IMR-90 (cell line): Measurements from ENCODE around the gene FANCD2. TPM values are rescaled to one million over a fixed set of nuclear protein-coding genes. Genes with fewer than 3 reads are reported as not detected.

ENCODE experiments used
- microRNA-seq, 2 experiments: library from miRNA; stranded (forward) in 1 of 2; unstranded in 1 of 2; fragments of 10-50 nt in 1 of 2; fragments of <30 nt in 1 of 2; gene quantifications in 1 of 2; microRNA quantifications in 1 of 2; one replicate each; pipeline versions ENCODE3 to v1.1.0; 2013 to 2020; ENCODE audit not compliant: insufficient read depth in 1 of 2, insufficient read length in 1 of 2, unreplicated experiment in 1 of 2
- polyA plus RNA-seq, 3 experiments: library from polyadenylated mRNA; depleted of rRNA; stranded (reverse); fragments of >200 nt; gene quantifications; 2 replicates each; pipeline ENCODE4 v1.2.3, GENCODE V29; 2012; ENCODE audit warnings: low replicate concordance in 1 of 3
- small RNA-seq, 5 experiments: library from RNA; depleted of rRNA; stranded (forward); fragments of <200 nt; gene quantifications; one replicate each; pipeline ENCODE3, GENCODE V24; 2012
- total RNA-seq: library from RNA; depleted of rRNA; stranded (reverse); fragments of >200 nt; gene quantifications from 2 replicates; pipeline ENCODE4 v1.2.3, GENCODE V29; 2012; rRNA removed

FANCD2 gene
- total and polyA plus RNA-seq, 2 of the 4 experiments (the other 2 are of a cell fraction) = 8.9 to 19.7 TPM

Small RNA genes lying within 50 kb of the gene (microRNA-seq; reads per million reads assigned to microRNA genes)
- gene CYCSP10 (ENCODE audit: insufficient read depth, insufficient read length) = not detected
- not detected for gene RNU6-670P (ENCODE audit: insufficient read depth, insufficient read length)

Small RNA genes lying within 50 kb of the gene (small RNA-seq; reads per million reads assigned to genes)
- gene CYCSP10 = 0 reads per million in 5 experiments
- 0 reads per million in 5 experiments for gene RNU6-670P

Other genes starting within 250 kb of the FANCD2 start
- 69.7 and 83.0 TPM in 2 replicates for gene TADA3, start 234.0 kb upstream of the FANCD2 start, total RNA-seq
- 68.0 and 69.7 TPM in 2 replicates for gene TADA3, start 234.0 kb upstream of the FANCD2 start, polyA plus RNA-seq (2012; rRNA removed)
- 383 and 405 TPM in 2 replicates for gene ARPC4, start 233.4 kb upstream of the FANCD2 start, total RNA-seq
- gene ARPC4, start 233.4 kb upstream of the FANCD2 start, polyA plus RNA-seq (2012; rRNA removed) = 160 and 188 TPM in 2 replicates
- gene TTLL3, start 216.2 kb upstream of the FANCD2 start, total RNA-seq = 5.8 and 6.8 TPM in 2 replicates
- 37.4 and 43.4 TPM in 2 replicates for gene TTLL3, start 216.2 kb upstream of the FANCD2 start, polyA plus RNA-seq (2012; rRNA removed)
- 30.3 and 30.8 TPM in 2 replicates for gene RPUSD3, start 182.4 kb upstream of the FANCD2 start, total RNA-seq
- 49.4 and 53.0 TPM in 2 replicates for gene RPUSD3, start 182.4 kb upstream of the FANCD2 start, polyA plus RNA-seq (2012; rRNA removed)
- not detected in 2 replicates for gene CIDEC, start 146.2 kb upstream of the FANCD2 start, total RNA-seq
- gene CIDEC, start 146.2 kb upstream of the FANCD2 start, polyA plus RNA-seq (2012; rRNA removed) = 0.09 TPM in 1 of 2 replicates, not detected in the other
- gene JAGN1, start 135.8 kb upstream of the FANCD2 start, total RNA-seq = 39.3 and 40.5 TPM in 2 replicates
- 30.3 and 32.7 TPM in 2 replicates for gene JAGN1, start 135.8 kb upstream of the FANCD2 start, polyA plus RNA-seq (2012; rRNA removed)
- gene IL17RE, start 123.6 kb upstream of the FANCD2 start, total RNA-seq = 0.90 and 1.1 TPM in 2 replicates
- 7.2 and 8.6 TPM in 2 replicates for gene IL17RE, start 123.6 kb upstream of the FANCD2 start, polyA plus RNA-seq (2012; rRNA removed)
- gene IL17RC, start 109.3 kb upstream of the FANCD2 start, total RNA-seq = 18.9 and 20.8 TPM in 2 replicates
- gene IL17RC, start 109.3 kb upstream of the FANCD2 start, polyA plus RNA-seq (2012; rRNA removed) = 28.3 and 29.9 TPM in 2 replicates
- gene CRELD1, start 92.6 kb upstream of the FANCD2 start, total RNA-seq = 8.6 and 9.4 TPM in 2 replicates
- 25.2 and 25.7 TPM in 2 replicates for gene CRELD1, start 92.6 kb upstream of the FANCD2 start, polyA plus RNA-seq (2012; rRNA removed)
- gene PRRT3, start 74.0 kb upstream of the FANCD2 start, total RNA-seq = 0.72 and 1.4 TPM in 2 replicates
- gene PRRT3, start 74.0 kb upstream of the FANCD2 start, polyA plus RNA-seq (2012; rRNA removed) = 4.1 and 4.2 TPM in 2 replicates
- 78.9 and 152 TPM in 2 replicates for gene EMC3, start 39.6 kb upstream of the FANCD2 start, total RNA-seq
- 83.3 and 96.7 TPM in 2 replicates for gene EMC3, start 39.6 kb upstream of the FANCD2 start, polyA plus RNA-seq (2012; rRNA removed)
- gene FANCD2OS, start 81.8 kb downstream of the FANCD2 start, total RNA-seq = not detected in 2 replicates
- not detected in 2 replicates for gene FANCD2OS, start 81.8 kb downstream of the FANCD2 start, polyA plus RNA-seq (2012; rRNA removed)
- 81.4 and 123 TPM in 2 replicates for gene BRK1, start 89.2 kb downstream of the FANCD2 start, total RNA-seq
- gene BRK1, start 89.2 kb downstream of the FANCD2 start, polyA plus RNA-seq (2012; rRNA removed) = 195 and 235 TPM in 2 replicates
- gene VHL, start 115.3 kb downstream of the FANCD2 start, total RNA-seq = 11.8 and 19.2 TPM in 2 replicates
- gene VHL, start 115.3 kb downstream of the FANCD2 start, polyA plus RNA-seq (2012; rRNA removed) = 8.9 and 11.7 TPM in 2 replicates
- gene IRAK2, start 138.5 kb downstream of the FANCD2 start, total RNA-seq = 8.1 and 8.6 TPM in 2 replicates
- gene IRAK2, start 138.5 kb downstream of the FANCD2 start, polyA plus RNA-seq (2012; rRNA removed) = 6.9 and 7.8 TPM in 2 replicates
- gene TATDN2, start 222.0 kb downstream of the FANCD2 start, total RNA-seq = 7.8 and 9.0 TPM in 2 replicates
- 15.0 and 18.8 TPM in 2 replicates for gene TATDN2, start 222.0 kb downstream of the FANCD2 start, polyA plus RNA-seq (2012; rRNA removed)